Activated T-helper 1 cell treated with anti-CD3 and anti-CD28 coated beads, Interleukin-12 subunit alpha, Interleukin-12 subunit beta, Interleukin-2, Interleukin-4 antibody, amounts not matched to agents 30 ng/mL and 10 ng/mL and 1 ng/mL, durations not matched to agents 14 hours and 24 hours and 36 hours (primary cell): ENCODE results near the gene NOXRED1. TPM values are rescaled to one million over a fixed set of nuclear protein-coding genes. Genes with fewer than 3 reads are reported as not detected.

Source experiments
- DNase-seq: peaks from one replicate; pipeline ENCODE4 v3.0.0; 2021; ENCODE audit warnings: low spot score
- H3K27ac Mint-ChIP-seq: one replicate; pipeline ENCODE4 v1.8.0; 2021; ENCODE audit warnings: mild to moderate bottlenecking, mixed read lengths
- H3K27me3 Mint-ChIP-seq: one replicate; pipeline ENCODE4 v1.8.0; 2022; ENCODE audit warnings: mild to moderate bottlenecking, moderate library complexity, mixed read lengths; ENCODE audit not compliant: insufficient read depth
- H3K36me3 Mint-ChIP-seq: one replicate; pipeline ENCODE4 v1.8.0; 2021; ENCODE audit warnings: low read depth, mixed read lengths
- H3K4me1 Mint-ChIP-seq: one replicate; pipeline ENCODE4 v1.8.0; 2021; ENCODE audit warnings: low read depth, mixed read lengths
- H3K4me3 Mint-ChIP-seq: one replicate; pipeline ENCODE4 v1.8.0; 2021; ENCODE audit warnings: mild to moderate bottlenecking, moderate library complexity, mixed read lengths
- H3K9me3 Mint-ChIP-seq: one replicate; pipeline ENCODE4 v1.8.0; 2021; ENCODE audit warnings: mixed read lengths
- intact Hi-C: fragments of 100-400 bp; cut with micrococcal nuclease; formaldehyde crosslinking; loops from one replicate; pipeline ENCODE4 v1.15.1; 2024
- total RNA-seq: library from RNA; stranded (reverse); gene quantifications from 2 replicates; pipeline ENCODE4 v1.2.3, GENCODE V29; 2022

The NOXRED1 gene
- total RNA-seq, 1 donor from 2014 or later = 0.18 TPM

DNA sequence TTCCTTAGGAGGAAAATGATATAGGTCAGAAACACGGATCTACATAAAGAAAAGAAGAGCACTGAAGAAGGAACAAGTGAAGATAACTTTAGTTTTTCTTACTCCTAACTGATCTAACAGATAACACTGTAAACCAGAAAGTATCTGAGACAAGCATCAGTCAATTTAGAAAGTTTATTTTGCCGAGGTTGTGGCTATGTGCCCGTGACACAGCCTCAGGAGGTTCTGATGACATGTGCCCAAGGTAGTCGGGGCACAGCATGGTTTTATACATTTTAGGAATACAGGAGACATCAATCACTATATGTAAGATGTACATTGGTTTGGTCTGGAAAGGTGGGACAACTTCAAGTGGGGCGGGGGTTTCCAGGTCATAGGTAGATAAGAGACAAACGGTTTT is 23.1 kb downstream of the NOXRED1 start:
- intact Hi-C loops = no loop called here
- Mint-ChIP-seq H3K27ac (no peak overlapping the region), H3K9me3 (peaks cover 5% of the 10 kb centered on the region), H3K4me1 (no peaks in the 10 kb centered on the region), H3K27me3 (no peaks in the 10 kb centered on the region), H3K4me3 (no peak overlapping the region), H3K36me3 (no peaks in the 10 kb centered on the region)
- no peak for DNase-seq

- Mint-ChIP-seq H3K9me3 (no peaks in the 10 kb centered on the region), H3K27me3 (no peaks in the 10 kb centered on the region), H3K36me3 (no peaks in the 10 kb centered on the region), H3K27ac (no peak overlapping the region), H3K4me3 (no peak overlapping the region), H3K4me1 (no peaks in the 10 kb centered on the region)
- intact Hi-C loops = no loop called here
- no peak for DNase-seq
These were observed 33.1 kb downstream of the NOXRED1 start for GRCh38 chr14:77390188-77390587.

- H3K4me3 Mint-ChIP-seq = no peak overlapping the region
- H3K4me1 Mint-ChIP-seq = peaks cover 24% of the 10 kb centered on the region
- intact Hi-C loops = loop anchor here (5.0 to 10.0 kb wide), 5 partner anchors 174 to 1226 kb away; partner anchors contain the start of genes ANGEL1 and GPATCH2L
- no peak for DNase-seq
- peaks cover 9% of the 10 kb centered on the region for H3K36me3 Mint-ChIP-seq
- no peak overlapping the region for H3K27ac Mint-ChIP-seq
- H3K27me3 Mint-ChIP-seq = peaks cover 10% of the 10 kb centered on the region
- H3K9me3 Mint-ChIP-seq = peaks cover 4% of the 10 kb centered on the region
These were observed 44.6 kb downstream of the NOXRED1 start for GRCh38 chr14:77378701-77379100.

GRCh38 chr14:77377502-77377844 is 45.9 kb downstream of the NOXRED1 start:
- Mint-ChIP-seq H3K4me3 (no peak overlapping the region), H3K4me1 (peaks cover 35% of the 10 kb centered on the region), H3K27ac (no peak overlapping the region), H3K36me3 (peaks cover 12% of the 10 kb centered on the region), H3K27me3 (peaks cover 10% of the 10 kb centered on the region), H3K9me3 (peaks cover 4% of the 10 kb centered on the region)
- DNase-seq = no peak
- intact Hi-C loops = loop anchor here (1.0 to 10.0 kb wide), 11 partner anchors 56 to 1225 kb away; partner anchors contain the start of genes ALKBH1, ANGEL1, CIPC and GPATCH2L

DNA sequence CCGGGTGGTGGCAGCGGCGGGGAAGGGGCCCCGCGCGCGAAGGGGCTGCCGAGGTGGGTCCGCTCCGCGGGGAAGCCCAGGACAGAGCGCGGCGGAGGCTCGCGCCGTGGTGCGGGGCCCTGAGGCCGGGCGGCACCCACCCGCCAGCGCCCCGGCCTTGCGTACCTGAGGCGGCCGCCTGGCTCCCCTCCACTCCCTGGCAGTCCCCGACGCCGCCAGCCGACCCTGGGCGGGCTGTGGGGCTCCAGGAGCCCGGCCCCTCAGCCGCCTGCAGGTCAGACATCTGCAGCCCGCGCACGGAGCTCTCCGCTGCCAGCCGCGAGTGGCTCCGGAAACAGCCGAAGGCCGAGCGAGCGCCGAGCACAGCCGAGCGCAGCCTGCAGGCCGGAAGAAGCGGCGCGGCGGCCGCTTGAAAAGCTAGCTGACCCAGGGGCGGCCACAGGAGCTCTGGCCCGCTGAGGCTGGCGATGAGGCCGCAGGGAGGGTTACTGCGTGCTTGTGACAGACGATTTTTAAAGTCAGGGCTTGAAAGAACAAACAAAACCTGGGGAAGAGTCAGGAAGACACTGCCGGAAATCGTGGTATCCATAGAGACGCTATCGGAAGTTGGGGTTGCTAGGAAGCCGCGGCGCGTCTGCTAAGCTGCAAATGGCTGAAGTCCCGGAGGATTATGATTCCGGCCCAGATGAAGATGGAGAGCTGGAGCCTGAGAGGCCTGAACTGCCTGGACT is 46.4 kb downstream of the NOXRED1 start, which contains the start of the genes SAMD15 and TMED8:
Gene SAMD15 (plus strand): TSS at position 609 of the 731 bp plus-strand sequence. CDS start 40 bp downstream, at position 649.
Gene TMED8 (minus strand): TSS at position 324 of the 731 bp plus-strand sequence. CDS start 41 bp downstream, at position 283.
- Mint-ChIP-seq H3K9me3 (peaks cover 4% of the 10 kb centered on the region), H3K36me3 (peaks cover 12% of the 10 kb centered on the region), H3K4me3 (peak within 1 kb of the TSS; percentile 92), H3K27ac (peak within 1 kb of the TSS; percentile 89), H3K4me1 (peaks cover 37% of the 10 kb centered on the region), H3K27me3 (peaks cover 10% of the 10 kb centered on the region)
- intact Hi-C loops = loop anchor here (1.0 to 10.0 kb wide), 11 partner anchors 56 to 1225 kb away; partner anchors contain the start of genes ALKBH1, ANGEL1, CIPC and GPATCH2L
- DNase-seq = peak; percentile 80

DNA sequence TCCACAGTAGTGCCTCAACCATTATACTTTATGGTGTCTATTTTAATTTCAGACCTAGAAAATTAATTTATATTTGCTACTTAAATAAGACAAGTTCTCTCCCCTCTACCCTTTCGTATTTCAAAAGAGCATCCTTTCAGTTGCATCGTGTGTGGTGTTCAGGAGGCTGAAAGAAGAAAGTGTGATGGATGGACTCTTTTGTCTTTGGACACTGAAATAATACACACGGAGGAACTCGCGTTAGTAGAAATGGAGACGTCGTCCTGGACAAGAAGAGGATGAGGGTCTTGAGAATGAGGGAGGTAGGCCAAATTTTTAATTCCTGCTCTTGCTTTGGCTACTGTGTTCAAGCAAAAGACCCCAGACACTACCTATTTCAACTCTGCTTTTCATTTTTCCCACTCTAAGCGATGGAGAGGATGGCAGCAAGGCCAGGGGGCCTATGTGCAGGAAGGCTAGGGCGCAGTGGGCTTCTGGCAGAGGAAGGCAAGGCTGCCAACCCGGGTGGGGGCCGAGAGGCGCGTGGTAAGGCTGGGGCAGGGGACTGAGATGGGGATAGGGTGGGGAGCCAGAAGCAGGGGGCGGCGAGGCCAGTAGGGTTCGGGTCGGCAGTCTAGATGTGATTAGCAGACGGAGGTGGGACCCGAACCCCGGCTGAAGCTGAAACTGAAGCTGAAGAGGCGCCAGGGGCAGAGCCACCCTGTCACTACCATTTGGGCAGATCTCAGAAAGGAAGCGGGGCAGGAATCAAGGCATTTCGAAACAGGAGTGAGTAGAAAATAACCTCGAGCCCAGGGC is 47.2 kb downstream of the NOXRED1 start:
- Mint-ChIP-seq H3K9me3 (peaks cover 4% of the 10 kb centered on the region), H3K27ac (peak overlapping the region; percentile 89), H3K4me1 (peaks cover 37% of the 10 kb centered on the region), H3K36me3 (peaks cover 12% of the 10 kb centered on the region), H3K4me3 (peak overlapping the region; percentile 92), H3K27me3 (peaks cover 10% of the 10 kb centered on the region)
- intact Hi-C loops = loop anchor here (2.0 to 10.0 kb wide), 7 partner anchors 176 to 1224 kb away; partner anchors contain the start of genes ALKBH1, ANGEL1, CIPC and GPATCH2L
- DNase-seq = no peak

GRCh38 chr14:77375164-77375950 is 48.0 kb downstream of the NOXRED1 start:
- H3K36me3 Mint-ChIP-seq = peaks cover 12% of the 10 kb centered on the region
- peaks cover 37% of the 10 kb centered on the region for H3K4me1 Mint-ChIP-seq
- peak overlapping the region; percentile 89 for H3K27ac Mint-ChIP-seq
- intact Hi-C loops = loop anchor here (5.0 to 10.0 kb wide), 5 partner anchors 177 to 1223 kb away; partner anchors contain the start of genes ANGEL1 and GPATCH2L
- H3K9me3 Mint-ChIP-seq = peaks cover 4% of the 10 kb centered on the region
- no peak for DNase-seq
- H3K4me3 Mint-ChIP-seq = peak overlapping the region; percentile 92
- peaks cover 10% of the 10 kb centered on the region for H3K27me3 Mint-ChIP-seq

- no peak for DNase-seq
- Mint-ChIP-seq H3K27ac (peak overlapping the region; percentile 5), H3K36me3 (peaks cover 16% of the 10 kb centered on the region), H3K4me3 (peak overlapping the region; percentile 55), H3K4me1 (peaks cover 48% of the 10 kb centered on the region), H3K27me3 (no peaks in the 10 kb centered on the region), H3K9me3 (peaks cover 4% of the 10 kb centered on the region)
- intact Hi-C loops = loop anchor here (1.0 to 10.0 kb wide), 3 partner anchors 51 to 418 kb away; partner anchors contain the start of gene GSTZ1
These were observed 51.0 kb downstream of the NOXRED1 start for GRCh38 chr14:77372304-77372841.

GRCh38 chr14:77369285-77369684 is 54.0 kb downstream of the NOXRED1 start:
- Mint-ChIP-seq H3K4me3 (no peak overlapping the region), H3K27ac (peak overlapping the region; percentile 26), H3K9me3 (peaks cover under 1% of the 10 kb centered on the region), H3K36me3 (peaks cover 14% of the 10 kb centered on the region), H3K4me1 (peaks cover 31% of the 10 kb centered on the region), H3K27me3 (no peaks in the 10 kb centered on the region)
- intact Hi-C loops = no loop called here
- DNase-seq = no peak

GRCh38 chr14:77364146-77364545 is 59.2 kb downstream of the NOXRED1 start:
- Mint-ChIP-seq H3K36me3 (peaks cover 9% of the 10 kb centered on the region), H3K9me3 (no peaks in the 10 kb centered on the region), H3K4me1 (peaks cover 18% of the 10 kb centered on the region), H3K27me3 (no peaks in the 10 kb centered on the region), H3K27ac (no peak overlapping the region), H3K4me3 (no peak overlapping the region)
- DNase-seq = no peak
- intact Hi-C loops = no loop called here

DNA sequence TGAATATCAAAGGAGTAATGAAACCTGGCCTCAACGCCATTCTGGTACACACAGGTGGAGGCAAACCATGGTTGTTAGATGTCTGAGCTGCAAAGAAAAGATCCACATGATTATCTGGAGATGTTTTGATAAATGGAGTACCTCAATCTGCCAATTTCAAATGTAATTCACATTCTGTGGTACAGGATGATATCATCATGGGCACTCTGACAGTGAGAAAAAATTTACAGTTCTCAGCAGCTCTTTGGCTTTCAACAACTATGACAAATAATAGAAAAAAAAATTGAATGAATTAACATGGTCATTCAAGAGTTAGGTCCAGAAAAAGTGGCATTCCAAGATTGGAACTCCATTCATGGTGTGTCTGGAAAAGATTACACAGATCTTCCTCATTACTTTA is 63.7 kb downstream of the NOXRED1 start:
- Mint-ChIP-seq H3K9me3 (no peaks in the 10 kb centered on the region), H3K27ac (no peak overlapping the region), H3K36me3 (peaks cover 10% of the 10 kb centered on the region), H3K4me1 (peaks cover 18% of the 10 kb centered on the region), H3K27me3 (no peaks in the 10 kb centered on the region), H3K4me3 (no peak overlapping the region)
- no peak for DNase-seq
- intact Hi-C loops = no loop called here

GRCh38 chr14:77356899-77357298 is 66.4 kb downstream of the NOXRED1 start:
- H3K9me3 Mint-ChIP-seq = no peaks in the 10 kb centered on the region
- no peak overlapping the region for H3K4me3 Mint-ChIP-seq
- peaks cover 4% of the 10 kb centered on the region for H3K4me1 Mint-ChIP-seq
- intact Hi-C loops = no loop called here
- no peak overlapping the region for H3K27ac Mint-ChIP-seq
- no peaks in the 10 kb centered on the region for H3K27me3 Mint-ChIP-seq
- H3K36me3 Mint-ChIP-seq = peaks cover 8% of the 10 kb centered on the region
- DNase-seq = no peak
